Measurements from ENCODE around the gene FAM90A1.
"Not testable (repeated sequence)": the region's sequence is repeated elsewhere in the genome, so short reads cannot be mapped to it uniquely, and the experiment has no call there.

- peak; percentile 64 for TF ChIP-seq CTCF (IDR thresholded peaks at IDR 0.05; ENCODE audit: low read depth, low read length, poor library complexity, severe bottlenecking)
- not testable (repeated sequence) for TF ChIP-seq EZH2phosphoT487 (IDR thresholded peaks at IDR 0.05; ENCODE audit: borderline replicate concordance, low read length)
Observed at GRCh38 chr12:8179989-8180585, 47.3 kb downstream of the FAM90A1 start.

Measured in DOHH2 (cell line).